Measurements from ENCODE around the gene PHF3. TPM values are rescaled to one million over a fixed set of nuclear protein-coding genes. Genes with fewer than 3 reads are reported as not detected.

Gene PHF3
- total RNA-seq, 1 donor from 2014 or later, result 61.1 TPM

DNA sequence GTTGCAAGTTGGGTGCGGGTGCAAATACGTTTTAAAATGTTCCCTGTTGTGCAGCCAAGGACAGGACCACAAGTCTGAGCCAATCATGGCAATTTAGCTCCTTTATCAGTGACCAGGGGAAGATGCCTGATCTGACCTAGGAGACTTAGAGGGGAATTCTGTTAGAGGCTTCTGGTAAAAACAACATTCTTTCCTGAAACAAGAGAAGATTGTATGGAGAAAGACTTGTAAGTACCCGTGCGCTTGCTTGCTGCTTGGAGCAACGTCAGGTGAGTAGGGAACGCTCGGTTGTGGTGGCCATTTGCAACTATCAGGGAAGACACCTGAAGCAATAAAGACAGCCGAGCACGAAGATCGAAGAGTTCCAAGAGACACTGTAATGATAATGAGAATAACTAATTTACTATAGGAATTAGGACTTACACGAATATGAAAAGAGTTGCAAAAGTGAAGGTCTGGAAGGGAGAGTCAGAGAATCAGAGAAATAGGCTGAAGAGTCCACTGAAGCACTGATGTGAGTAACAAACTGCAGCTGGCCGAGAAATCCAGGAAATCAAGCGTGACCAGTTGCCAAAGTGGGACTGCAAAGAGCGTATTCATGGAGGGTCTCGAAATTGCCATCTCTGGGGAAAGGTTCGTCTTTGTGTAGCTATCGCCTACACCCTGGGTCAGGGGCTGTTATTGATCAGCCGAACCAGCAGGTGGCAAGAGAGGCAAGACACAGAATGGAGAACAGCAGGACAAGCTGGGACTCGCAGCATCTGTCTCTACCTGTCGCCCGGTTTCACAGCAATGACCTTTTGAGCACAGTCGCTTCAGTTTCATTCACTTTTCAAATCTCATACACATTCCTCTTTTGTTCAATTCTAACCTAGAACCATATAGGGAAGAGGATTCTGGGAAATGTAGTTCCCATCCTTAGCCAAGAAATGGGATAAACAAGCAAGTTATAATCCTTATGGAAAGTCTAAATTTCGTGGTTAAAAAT, 37.3 kb upstream of the PHF3 start:
- DNase-seq (peak; percentile 76), ATAC-seq (peak; percentile 99)
- Histone ChIP-seq H3K4me3 (peak overlapping the region; percentile 56), H3K9me3 (no peaks in the 10 kb centered on the region), H3K36me3 (no peaks in the 10 kb centered on the region), H3K27ac (no peak overlapping the region), H3K27me3 (peaks cover 4% of the 10 kb centered on the region), H3K4me1 (peaks cover 9% of the 10 kb centered on the region)
- intact Hi-C loops (cut with DNase I), result loop anchor here (10.0 kb wide), 1 partner anchor 166 kb away; no protein-coding TSS in a partner anchor
- TF ChIP-seq, protein P1, sequence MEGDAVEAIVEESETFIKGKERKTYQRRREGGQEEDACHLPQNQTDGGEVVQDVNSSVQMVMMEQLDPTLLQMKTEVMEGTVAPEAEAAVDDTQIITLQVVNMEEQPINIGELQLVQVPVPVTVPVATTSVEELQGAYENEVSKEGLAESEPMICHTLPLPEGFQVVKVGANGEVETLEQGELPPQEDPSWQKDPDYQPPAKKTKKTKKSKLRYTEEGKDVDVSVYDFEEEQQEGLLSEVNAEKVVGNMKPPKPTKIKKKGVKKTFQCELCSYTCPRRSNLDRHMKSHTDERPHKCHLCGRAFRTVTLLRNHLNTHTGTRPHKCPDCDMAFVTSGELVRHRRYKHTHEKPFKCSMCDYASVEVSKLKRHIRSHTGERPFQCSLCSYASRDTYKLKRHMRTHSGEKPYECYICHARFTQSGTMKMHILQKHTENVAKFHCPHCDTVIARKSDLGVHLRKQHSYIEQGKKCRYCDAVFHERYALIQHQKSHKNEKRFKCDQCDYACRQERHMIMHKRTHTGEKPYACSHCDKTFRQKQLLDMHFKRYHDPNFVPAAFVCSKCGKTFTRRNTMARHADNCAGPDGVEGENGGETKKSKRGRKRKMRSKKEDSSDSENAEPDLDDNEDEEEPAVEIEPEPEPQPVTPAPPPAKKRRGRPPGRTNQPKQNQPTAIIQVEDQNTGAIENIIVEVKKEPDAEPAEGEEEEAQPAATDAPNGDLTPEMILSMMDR (IDR thresholded peaks at IDR 0.05), result peak; percentile 92

DNA sequence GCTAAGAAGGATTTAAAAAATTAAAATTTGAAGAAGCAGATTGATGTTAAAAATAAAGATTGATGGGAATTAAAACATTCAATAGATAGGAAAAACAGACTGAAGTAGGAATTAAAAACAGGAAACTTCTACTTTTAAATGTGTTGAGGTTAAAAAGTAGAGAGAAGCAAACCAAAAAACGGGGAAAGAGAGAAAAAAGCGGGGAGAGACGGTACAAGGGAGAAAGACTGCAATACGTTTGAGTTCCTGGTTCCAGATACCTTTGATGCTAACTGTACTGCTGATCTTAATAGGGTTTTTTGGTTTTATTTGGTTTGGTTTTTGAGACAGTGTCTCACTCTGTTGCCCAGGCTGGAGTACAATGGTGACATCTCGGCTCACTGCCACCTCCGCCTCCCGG, 36.4 kb upstream of the PHF3 start:
- Histone ChIP-seq H3K36me3 (no peaks in the 10 kb centered on the region), H3K9me3 (no peaks in the 10 kb centered on the region), H3K4me3 (no peak overlapping the region), H3K27ac (no peak overlapping the region), H3K27me3 (peaks cover 4% of the 10 kb centered on the region), H3K4me1 (peaks cover 9% of the 10 kb centered on the region)
- no peak for DNase-seq
- TF ChIP-seq, protein P1 (IDR thresholded peaks at IDR 0.05), result no peak
- ATAC-seq, result no peak
- intact Hi-C loops (cut with DNase I), result loop anchor here (10.0 kb wide), 1 partner anchor 166 kb away; no protein-coding TSS in a partner anchor

GRCh38 chr6:63600136-63600535, 35.5 kb upstream of the PHF3 start:
- H3K36me3 ChIP-seq, result no peaks in the 10 kb centered on the region
- TF ChIP-seq, protein P1 (IDR thresholded peaks at IDR 0.05), result no peak
- no peak overlapping the region for H3K4me3 ChIP-seq
- no peak overlapping the region for H3K27ac ChIP-seq
- ATAC-seq (peak; percentile 31), DNase-seq (no peak)
- H3K9me3 ChIP-seq, result no peaks in the 10 kb centered on the region
- H3K4me1 ChIP-seq, result peaks cover 9% of the 10 kb centered on the region
- intact Hi-C loops (cut with DNase I), result no loop called here
- peaks cover 4% of the 10 kb centered on the region for H3K27me3 ChIP-seq

- DNase-seq, result no peak
- no peaks in the 10 kb centered on the region for H3K9me3 ChIP-seq
- no peak overlapping the region for H3K4me3 ChIP-seq
- H3K36me3 ChIP-seq, result no peaks in the 10 kb centered on the region
- peak; percentile 24 for ATAC-seq
- intact Hi-C loops (cut with DNase I), result no loop called here
- TF ChIP-seq, protein P1 (IDR thresholded peaks at IDR 0.05), result no peak
- H3K4me1 ChIP-seq, result no peaks in the 10 kb centered on the region
- H3K27me3 ChIP-seq, result no peaks in the 10 kb centered on the region
- H3K27ac ChIP-seq, result no peak overlapping the region
These were observed 26.4 kb upstream of the PHF3 start for GRCh38 chr6:63609231-63609630.

DNA sequence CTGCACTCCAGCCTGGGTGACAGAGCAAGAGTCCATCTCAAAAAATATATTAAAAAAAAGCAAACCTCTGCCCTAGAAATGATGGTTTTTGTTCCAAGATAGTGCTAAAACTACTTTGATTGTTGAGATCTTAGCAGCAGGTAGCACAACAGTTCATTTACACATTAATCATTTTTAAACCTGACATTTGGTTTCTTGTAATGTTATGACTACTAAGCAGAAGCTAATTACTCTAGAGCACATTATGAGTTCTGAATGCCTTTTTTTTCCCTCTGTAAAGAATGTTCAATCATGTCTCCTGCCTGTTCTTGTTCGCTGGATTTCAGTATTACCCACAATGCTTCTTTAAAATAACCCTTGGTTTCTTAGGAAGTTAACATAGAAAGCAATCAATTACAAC, 24.7 kb upstream of the PHF3 start:
- Histone ChIP-seq H3K27ac (no peak overlapping the region), H3K9me3 (no peaks in the 10 kb centered on the region), H3K4me3 (no peak overlapping the region), H3K4me1 (no peaks in the 10 kb centered on the region), H3K27me3 (no peaks in the 10 kb centered on the region), H3K36me3 (no peaks in the 10 kb centered on the region)
- TF ChIP-seq, protein P1 (IDR thresholded peaks at IDR 0.05), result no peak
- DNase-seq (no peak), ATAC-seq (no peak)
- intact Hi-C loops (cut with DNase I), result no loop called here

Data from upper lobe of right lung (tissue), 1 donor.